K562 (cell line): ENCODE results near the gene GOLGA8G. TPM values are rescaled to one million over a fixed set of nuclear protein-coding genes. Genes with fewer than 3 reads are reported as not detected.
"Not testable (repeated sequence)": the region's sequence is repeated elsewhere in the genome, so short reads cannot be mapped to it uniquely, and the experiment has no call there.

Source experiments
- ATAC-seq: fragments of 200-7000 bp; cut with Tn5 transposase; 3 replicates; pipeline ENCODE4 v1.9.1; 2020; ENCODE audit warnings: moderate library complexity
- Bru-seq: library from RNA; stranded (reverse); fragments of 400-500 nt; gene quantifications from one replicate; lab custom pipeline; 2021; lab: Mats Ljungman, UMichigan
- BruChase-seq, 2 experiments: library from RNA; stranded (reverse); fragments of 400-500 nt; gene quantifications; one replicate each; lab custom pipeline; 2021; lab: Mats Ljungman, UMichigan
- BruUV-seq: library from RNA; stranded (reverse); fragments of 400-500 nt; replicated peaks from 2 replicates; lab custom pipeline; 2021; lab: Mats Ljungman, UMichigan
- CTCF ChIA-PET: fragments of 300-600 bp; formaldehyde crosslinking; extraction: SDS; loops from one replicate; lab custom pipeline; 2021; ENCODE audit warnings: low intra/inter-chr PET ratio; lab: Yijun Ruan, JAX
- POLR2A ChIA-PET: fragments of 300-600, 350-650 bp; sonication (Branson Sonifier 250); formaldehyde crosslinking; extraction: SDS; loops from one replicate; lab custom pipeline; 2021; ENCODE audit warnings: antibody characterized with exemption, inconsistent platforms; lab: Yijun Ruan, JAX
- DNase-seq, 4 experiments: peaks; one replicate each; pipeline versions ENCODE4 v3.0.0 to v3.0.0-alpha.2; 2011 to 2018; ENCODE audit warnings: low spot score in 3 of 4, mixed read lengths in 3 of 4; ENCODE audit errors: extremely low read depth in 1 of 4
- FAIRE-seq: peaks from 2 replicates; lab custom pipeline; 2011; peaks lifted over from hg19 to GRCh38; lab: Jason Lieb, UNC
- H2AFZ ChIP-seq: 2 replicates; pipeline ENCODE4 v1.6.0; 2011; ENCODE audit warnings: low read depth, low read length, control low read depth, inconsistent platforms
- H3K27ac ChIP-seq: fragments of 200-600 bp; 3 replicates; pipeline ENCODE4 v1.8.0; 2011; ENCODE audit warnings: low read depth, mild to moderate bottlenecking, control low read depth, inconsistent platforms, low read length, moderate library complexity, mixed read lengths; ENCODE audit errors: extremely low read depth
- H3K27me3 ChIP-seq, 2 experiments: fragments of 300-600 bp in 1 of 2; 2 replicates in 1 of 2; 3 replicates in 1 of 2; pipeline versions ENCODE4 v1.6.0 to v1.8.0; 2011; ENCODE audit warnings: inconsistent platforms in 2 of 2, low read length in 2 of 2, mild to moderate bottlenecking in 1 of 2, mixed read lengths in 1 of 2, moderate library complexity in 1 of 2; ENCODE audit not compliant: control insufficient read depth in 2 of 2, insufficient read depth in 2 of 2
- H3K36me3 ChIP-seq: fragments of 300-600 bp; 3 replicates; pipeline ENCODE4 v1.8.0; 2011; ENCODE audit warnings: mild to moderate bottlenecking, low read length, inconsistent platforms; ENCODE audit not compliant: control insufficient read depth, insufficient read depth
- H3K4me1 ChIP-seq, 2 experiments: fragments of 200-600 bp in 1 of 2; replicated peaks in 1 of 2; 2 replicates in 1 of 2; 3 replicates in 1 of 2; pipeline versions ENCODE4 v1.5.1 to v1.8.0; 2011; ENCODE audit warnings: inconsistent platforms in 2 of 2, low read length in 2 of 2, mild to moderate bottlenecking in 1 of 2, mixed read lengths in 1 of 2, moderate library complexity in 1 of 2; ENCODE audit not compliant: control insufficient read depth in 2 of 2, insufficient read depth in 2 of 2
- H3K4me2 ChIP-seq: 2 replicates; pipeline ENCODE4 v1.6.1; 2011; ENCODE audit warnings: low read length, control low read depth, inconsistent platforms, mixed read lengths; ENCODE audit not compliant: insufficient read depth
- H3K4me3 ChIP-seq: fragments of 200-600 bp; sonication (generic), shearing (Covaris generic); 2 replicates; pipeline ENCODE4 v1.5.1; 2016; ENCODE audit warnings: control low read depth, inconsistent platforms
- H3K79me2 ChIP-seq: fragments of 200-600 bp; 3 replicates; pipeline ENCODE4 v1.8.0; 2011; ENCODE audit warnings: low read length, inconsistent platforms; ENCODE audit not compliant: control insufficient read depth, insufficient read depth
- H3K9ac ChIP-seq, 2 experiments: 2 replicates each; pipeline versions ENCODE4 v1.6.0 to v1.6.1; 2011; ENCODE audit warnings: low read depth in 2 of 2, low read length in 2 of 2, control low read depth in 1 of 2, inconsistent platforms in 1 of 2, mild to moderate bottlenecking in 1 of 2, mixed read lengths in 1 of 2; ENCODE audit not compliant: insufficient read depth in 1 of 2
- H3K9me1 ChIP-seq: one replicate; pipeline ENCODE4 v1.6.0; 2011; ENCODE audit warnings: inconsistent platforms, mild to moderate bottlenecking, low read length, moderate library complexity; ENCODE audit not compliant: control insufficient read depth, insufficient read depth
- H3K9me3 ChIP-seq: replicated peaks from 2 replicates; pipeline ENCODE4 v1.5.1; 2011; ENCODE audit warnings: low read depth, low read length, inconsistent platforms; ENCODE audit not compliant: control insufficient read depth, insufficient read depth
- H4K20me1 ChIP-seq: replicated peaks from 2 replicates; pipeline ENCODE4 v1.6.1; 2011; ENCODE audit warnings: low read length, inconsistent platforms, mixed read lengths; ENCODE audit not compliant: control insufficient read depth, insufficient read depth
- WGBS: fragments of 100-300 bp; shearing (Covaris generic); methylation state at CpG from one replicate; pipeline ENCODE4 v1.1.6; 2016; ENCODE audit warnings: low coverage, mixed read lengths; ENCODE audit not compliant: insufficient coverage; ENCODE audit errors: missing lambda C conversion rate; 5-methylcytosine and 5-hydroxymethylcytosine counted together
- in situ Hi-C: fragments of 300-500 bp; cut with MboI; formaldehyde crosslinking; loops from 4 replicates; pipeline ENCODE4 v1.15.0; 2018; ENCODE audit warnings: inconsistent platforms, mixed read lengths
- intact Hi-C: fragments of 100-400 bp; cut with micrococcal nuclease; formaldehyde crosslinking; loops from 2 replicates; pipeline ENCODE4 v1.14.2; 2022
- long read RNA-seq, 3 experiments: library from polyadenylated mRNA in 2 of 3; library from RNA in 1 of 3; unstranded in 2 of 3; stranded (forward) in 1 of 3; transcript quantifications; one replicate each; pipeline ENCODE4 v2.0.0, GENCODE V29; 2019 to 2022
- polyA minus RNA-seq, 3 experiments: library from RNA; depleted of rRNA, polyadenylated mRNA; stranded (reverse); fragments of >200 nt; gene quantifications; 2 replicates each; pipeline ENCODE4 v1.2.3, GENCODE V29; 2011
- polyA plus RNA-seq, 8 experiments: library from polyadenylated mRNA; depleted of rRNA in 4 of 8; stranded (reverse) in 5 of 8; unstranded in 3 of 8; fragments of >200 nt; fragmentation: Nextera tagmentation in 2 of 8; fragmentation: Illumina TruSeq in 1 of 8; extraction: Ambion mirVana in 2 of 8; extraction: Trizol in 1 of 8; gene quantifications; 2 replicates each; pipeline versions ENCODE4 v1.2.1 to v1.2.3, GENCODE V29; 2011 to 2014; ENCODE audit warnings: inconsistent platforms in 1 of 8, missing spikeins in 1 of 8
- total RNA-seq, 7 experiments: library from RNA; depleted of rRNA in 6 of 7; stranded (reverse); fragments of >200 nt in 6 of 7; fragmentation: Illumina TruSeq in 2 of 7; extraction: Trizol in 2 of 7; gene quantifications; 2 replicates each; pipeline versions ENCODE4 v1.2.1 to v1.2.3, GENCODE V29; 2011 to 2021; ENCODE audit warnings: low replicate concordance in 1 of 7

The GOLGA8G gene, protein sequence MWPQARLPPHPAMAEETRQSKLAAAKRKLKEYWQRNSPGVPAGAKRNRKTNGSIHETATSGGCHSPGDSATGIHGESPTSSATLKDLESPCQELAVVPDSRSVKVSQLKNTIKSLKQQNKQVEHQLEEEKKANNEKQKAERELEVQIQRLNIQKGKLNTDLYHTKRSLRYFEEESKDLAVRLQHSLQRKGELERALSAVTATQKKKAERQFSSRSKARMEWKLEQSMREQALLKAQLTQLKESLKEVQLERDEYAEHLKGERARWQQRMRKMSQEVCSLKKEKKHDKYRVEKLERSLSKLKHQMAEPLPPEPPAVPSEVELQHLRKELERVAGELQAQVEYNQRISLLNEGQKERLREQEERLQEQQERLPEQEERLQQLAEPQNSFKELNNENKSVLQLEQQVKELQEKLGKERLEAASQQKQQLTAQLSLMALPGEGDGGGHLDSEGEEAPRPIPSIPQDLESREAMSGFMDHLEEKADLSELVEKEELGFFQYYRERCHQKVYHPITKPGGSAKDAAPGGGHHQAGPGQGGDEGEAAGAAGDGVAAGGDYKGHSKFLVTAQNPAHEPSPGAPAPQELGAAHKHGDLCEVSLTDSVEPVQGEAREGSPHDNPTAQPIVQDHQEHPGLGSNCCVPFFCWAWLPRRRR
- not detected in 2 replicates for total RNA-seq (2011; cell fraction: chromatin; rRNA removed; ENCODE audit: low replicate concordance)
- total RNA-seq (2011; cell fraction: nucleolus; rRNA removed) = not detected in 2 replicates
- total RNA-seq (2011; cell fraction: nucleoplasm; rRNA removed) = not detected in 2 replicates
- not detected in 2 replicates for total RNA-seq (2014; rRNA removed)
- total RNA-seq (2014; rRNA removed; fragmentation: Illumina TruSeq; extraction: Trizol) = 0.10 TPM in 1 of 2 replicates, not detected in the other
- total RNA-seq (2015; rRNA removed; fragmentation: Illumina TruSeq; extraction: Trizol) = 0.07 TPM in 1 of 2 replicates, not detected in the other
- not detected in 2 replicates for total RNA-seq (2021)
- not detected in 2 replicates for polyA plus RNA-seq (2011; rRNA removed)
- polyA plus RNA-seq (2011; cell fraction: cytosol; rRNA removed) = not detected in 2 replicates
- 0.23 TPM in 1 of 2 replicates, not detected in the other for polyA plus RNA-seq (2011; cell fraction: nucleus; rRNA removed)
- 0.22 TPM in 1 of 2 replicates, not detected in the other for polyA plus RNA-seq (2012)
- polyA plus RNA-seq (2014; fragmentation: Illumina TruSeq; extraction: Trizol) = 0.03 TPM in 1 of 2 replicates, not detected in the other
- polyA plus RNA-seq (2014; fragmentation: Nextera tagmentation; extraction: Ambion mirVana) = under 1 TPM in 1 of 2 experiments, not detected in 1; 0.03 TPM
- polyA plus RNA-seq (2014; rRNA removed) = 0.04 TPM in 1 of 2 replicates, not detected in the other
- not detected in 2 replicates for polyA minus RNA-seq (2011; rRNA and poly(A)+ RNA removed)
- polyA minus RNA-seq (2011; cell fraction: cytosol; rRNA and poly(A)+ RNA removed) = not detected in 2 replicates
- not detected in 2 replicates for polyA minus RNA-seq (2011; cell fraction: nucleus; rRNA and poly(A)+ RNA removed)
- Bru-seq, nascent RNA = not detected
- not detected for BruChase-seq, experiment 1, labeled RNA remaining after a 2-hour chase
- BruChase-seq, experiment 2, labeled RNA remaining after a 6-hour chase = not detected
- long read RNA-seq, experiment 1, partial matches to known transcripts = 1 of 1 reads
- long read RNA-seq, experiment 1, other reads (novel, unspliced or antisense) = 0 of 1 reads
- long read RNA-seq, experiment 2 = 0 reads
- long read RNA-seq, experiment 3 = 0 reads

DNA sequence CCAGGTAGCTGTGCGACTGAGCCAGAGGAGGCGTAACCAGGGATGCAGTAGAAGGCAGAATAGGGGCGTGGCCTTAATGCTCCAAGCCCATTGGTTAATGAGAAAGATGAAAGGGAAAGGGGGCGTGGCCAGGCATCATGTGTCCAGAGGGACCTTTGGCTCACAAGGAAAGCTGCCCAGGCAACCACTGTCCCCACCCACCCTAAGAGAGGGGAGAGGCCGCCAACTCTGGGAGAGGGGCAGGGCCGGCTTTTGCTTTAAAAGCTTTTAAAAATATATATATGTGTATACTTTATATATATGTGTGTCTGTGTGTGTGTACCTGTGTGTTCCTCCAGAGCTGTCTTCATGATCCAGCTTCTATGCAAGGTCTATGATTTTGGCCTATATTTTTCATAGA lies at the start of gene GOLGA8G:
Gene GOLGA8G (minus strand): TSS at position 18 of the 400 bp plus-strand sequence. CDS start 62 bp downstream, outside the sequence.
- H2AFZ ChIP-seq, H3K79me2 ChIP-seq, H3K27me3 ChIP-seq, H3K27ac ChIP-seq, CTCF ChIA-PET, in situ Hi-C loops, H3K9me3 ChIP-seq, BruUV-seq, DNase-seq, H3K9me1 ChIP-seq, H4K20me1 ChIP-seq, FAIRE-seq, ATAC-seq, POLR2A ChIA-PET, intact Hi-C loops, H3K4me1 ChIP-seq, H3K4me2 ChIP-seq, H3K36me3 ChIP-seq, H3K9ac ChIP-seq, H3K4me3 ChIP-seq: not testable (repeated sequence)
- WGBS = 100% methylated on average over 2 of the region's 6 CpGs

DNA sequence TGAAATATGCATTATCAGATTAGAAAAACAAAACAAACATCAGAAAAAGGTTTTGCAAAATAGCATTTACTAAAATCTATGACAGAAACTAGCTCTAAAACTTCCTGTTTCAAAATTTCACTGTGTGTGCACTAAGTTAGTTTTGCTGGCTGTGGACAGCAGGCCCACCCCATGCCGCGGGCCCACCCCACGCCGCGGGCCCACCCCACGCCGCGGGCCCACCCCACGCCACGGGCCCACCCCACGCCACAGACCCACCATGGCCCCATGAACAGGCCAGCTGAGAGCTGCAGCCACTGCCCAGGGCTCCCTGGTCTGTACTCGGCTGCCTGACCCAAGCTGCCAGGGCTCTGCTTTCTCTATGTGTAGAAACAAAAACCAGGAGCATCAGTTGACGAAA lies 40.6 kb upstream of the GOLGA8G start:
- BruUV-seq, H3K9ac ChIP-seq, H3K9me1 ChIP-seq, CTCF ChIA-PET, H3K27me3 ChIP-seq, H3K27ac ChIP-seq, H2AFZ ChIP-seq, H3K36me3 ChIP-seq, H3K4me1 ChIP-seq, in situ Hi-C loops, intact Hi-C loops, POLR2A ChIA-PET, DNase-seq, H3K79me2 ChIP-seq, FAIRE-seq, H4K20me1 ChIP-seq, ATAC-seq, H3K9me3 ChIP-seq, H3K4me3 ChIP-seq, H3K4me2 ChIP-seq: not testable (repeated sequence)
- 60% methylated on average over 1 of the region's 13 CpGs for WGBS

DNA sequence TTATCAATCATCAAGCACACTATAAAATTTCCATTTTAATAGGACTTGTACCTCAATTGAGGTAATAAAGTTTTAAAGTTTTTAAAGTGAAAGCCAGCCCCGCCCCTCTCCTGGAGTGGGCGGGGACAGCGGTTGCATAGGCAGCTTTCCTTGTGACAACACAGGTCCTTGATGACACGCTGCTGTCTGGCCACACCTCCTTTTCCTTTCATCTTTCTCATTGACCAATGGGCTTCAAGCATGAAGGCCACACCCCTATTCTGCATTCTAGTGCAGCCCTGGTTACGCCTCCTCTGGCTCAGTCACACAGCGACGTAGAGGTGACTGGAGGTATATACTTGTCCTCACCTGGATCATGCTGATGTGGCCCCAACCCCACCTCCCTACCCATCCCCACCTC lies 20.5 kb upstream of the GOLGA8G start, which contains the start of gene GOLGA6L25:
Gene GOLGA6L25 (plus strand): TSS at position 301 of the 400 bp plus-strand sequence. CDS start 61 bp downstream, at position 362.
- H2AFZ ChIP-seq, H3K27ac ChIP-seq, CTCF ChIA-PET, H3K27me3 ChIP-seq, H3K79me2 ChIP-seq, H3K4me1 ChIP-seq, H3K9ac ChIP-seq, in situ Hi-C loops, H3K36me3 ChIP-seq, H3K9me3 ChIP-seq, POLR2A ChIA-PET, ATAC-seq, BruUV-seq, H3K4me3 ChIP-seq, H3K4me2 ChIP-seq, DNase-seq, intact Hi-C loops, FAIRE-seq, H3K9me1 ChIP-seq, H4K20me1 ChIP-seq: not testable (repeated sequence)
- no CpG with 5 or more reads among the region's 7 CpGs for WGBS
